ENCODE data around the gene SNX4.
"Not testable (repeated sequence)": the region's sequence is repeated elsewhere in the genome, so short reads cannot be mapped to it uniquely, and the experiment has no call there.

SNX4 gene

GRCh38 chr3:125519678-125520562 lies at the start of gene SNX4:
Gene SNX4, minus strand, starts transcription at chr3:125520202. Its CDS starts 30 bp downstream, at chr3:125520172.
- Mint-ChIP-seq H3K27me3 (no peaks in the 10 kb centered on the region), H3K4me3 (peak within 1 kb of the TSS; percentile 91 to 93), H3K4me1 (peaks cover 39% of the 10 kb centered on the region), H3K9me3 (no peaks in the 10 kb centered on the region), H3K27ac (peak within 1 kb of the TSS; percentile 94 to 98)
- DNase-seq (peak; percentile 81 to 86), ATAC-seq (peak; percentile 98)

GRCh38 chr3:125556314-125556713 lies 36.3 kb upstream of the SNX4 start:
- H3K9me3 Mint-ChIP-seq: no peaks in the 10 kb centered on the region
- peaks cover 10% of the 10 kb centered on the region for H3K4me1 Mint-ChIP-seq
- no peak overlapping the region for H3K4me3 Mint-ChIP-seq
- no peak for DNase-seq
- H3K27ac Mint-ChIP-seq: no peak overlapping the region
- ATAC-seq: no peak
- H3K27me3 Mint-ChIP-seq: no peaks in the 10 kb centered on the region

- Mint-ChIP-seq H3K9me3 (no peaks in the 10 kb centered on the region), H3K27ac (no peak overlapping the region), H3K4me1 (peaks cover 16% of the 10 kb centered on the region), H3K4me3 (no peak overlapping the region), H3K27me3 (no peaks in the 10 kb centered on the region)
- ATAC-seq (no peak), DNase-seq (no peak)
Observed at GRCh38 chr3:125552401-125552800, 32.4 kb upstream of the SNX4 start.

- no peak overlapping the region for H3K4me3 Mint-ChIP-seq
- H3K27me3 Mint-ChIP-seq: no peaks in the 10 kb centered on the region
- ATAC-seq (no peak), DNase-seq (no peak)
- H3K9me3 Mint-ChIP-seq: no peaks in the 10 kb centered on the region
- H3K27ac Mint-ChIP-seq: no peak overlapping the region
- no peaks in the 10 kb centered on the region for H3K4me1 Mint-ChIP-seq
Observed at GRCh38 chr3:125528920-125529319, 8.9 kb upstream of the SNX4 start.

- no peak overlapping the region for H3K4me3 Mint-ChIP-seq
Observed at GRCh38 chr3:125525153-125525552, 5.2 kb upstream of the SNX4 start.

GRCh38 chr3:125520563-125520919 lies 539 bp upstream of the SNX4 start:
- Mint-ChIP-seq H3K4me1 (peaks cover 39% of the 10 kb centered on the region), H3K4me3 (peak overlapping the region; percentile 91 to 93), H3K27ac (peak overlapping the region; percentile 94 to 98)
- DNase-seq, H3K9me3 Mint-ChIP-seq, ATAC-seq, H3K27me3 Mint-ChIP-seq: not testable (repeated sequence)

More at GRCh38 chr3:125525153-125525552, 5.2 kb upstream of the SNX4 start:
- H3K27ac Mint-ChIP-seq: no peak overlapping the region
- H3K27me3 Mint-ChIP-seq: no peaks in the 10 kb centered on the region
- H3K9me3 Mint-ChIP-seq: no peaks in the 10 kb centered on the region
- DNase-seq (no peak), ATAC-seq (no peak)
- no peaks in the 10 kb centered on the region for H3K4me1 Mint-ChIP-seq

- Mint-ChIP-seq H3K4me3 (no peak overlapping the region), H3K27me3 (no peaks in the 10 kb centered on the region), H3K27ac (peak overlapping the region in 1 of 2 donors; percentile 63), H3K4me1 (peaks cover 62% of the 10 kb centered on the region), H3K9me3 (no peaks in the 10 kb centered on the region)
- ATAC-seq: no peak
- DNase-seq: no peak
Observed at GRCh38 chr3:125515421-125515820, 4.6 kb downstream of the SNX4 start.

- ATAC-seq (no peak), DNase-seq (no peak)
- no peaks in the 10 kb centered on the region for H3K27me3 Mint-ChIP-seq
- H3K9me3 Mint-ChIP-seq: peaks cover 0 to 4% of the 10 kb centered on the region in 2 donors
- no peak overlapping the region for H3K4me3 Mint-ChIP-seq
- H3K27ac Mint-ChIP-seq: no peak overlapping the region
- peaks cover 51% of the 10 kb centered on the region for H3K4me1 Mint-ChIP-seq
Observed at GRCh38 chr3:125513490-125514115, 6.4 kb downstream of the SNX4 start.

GRCh38 chr3:125512135-125512920 lies 7.7 kb downstream of the SNX4 start:
- peaks cover 40% of the 10 kb centered on the region for H3K4me1 Mint-ChIP-seq
- H3K27ac Mint-ChIP-seq: no peak overlapping the region
- peak overlapping the region; percentile 1 to 6 for H3K4me3 Mint-ChIP-seq
- H3K27me3 Mint-ChIP-seq: no peaks in the 10 kb centered on the region
- ATAC-seq (peak; percentile 95), DNase-seq (peak in 1 of 2 donors; percentile 19)
- peaks cover 0 to 6% of the 10 kb centered on the region in 2 donors for H3K9me3 Mint-ChIP-seq

- ATAC-seq (no peak), DNase-seq (no peak)
- Mint-ChIP-seq H3K9me3 (peaks cover 0 to 11% of the 10 kb centered on the region in 2 donors), H3K27me3 (no peaks in the 10 kb centered on the region), H3K4me3 (peak overlapping the region; percentile 7 to 43), H3K27ac (peak overlapping the region; percentile 3 to 60), H3K4me1 (peaks cover 32% of the 10 kb centered on the region)
Observed at GRCh38 chr3:125511420-125512118, 8.4 kb downstream of the SNX4 start.

GRCh38 chr3:125507128-125507527 lies 12.9 kb downstream of the SNX4 start:
- H3K9me3 Mint-ChIP-seq: peaks cover 0 to 11% of the 10 kb centered on the region in 2 donors
- peaks cover 14% of the 10 kb centered on the region for H3K4me1 Mint-ChIP-seq
- no peak for DNase-seq
- no peaks in the 10 kb centered on the region for H3K27me3 Mint-ChIP-seq
- no peak overlapping the region for H3K4me3 Mint-ChIP-seq
- no peak for ATAC-seq
- peak overlapping the region in 1 of 2 donors; percentile 19 for H3K27ac Mint-ChIP-seq

GRCh38 chr3:125498630-125499029 lies 21.4 kb downstream of the SNX4 start:
- ATAC-seq (no peak), DNase-seq (no peak)
- Mint-ChIP-seq H3K4me1 (no peaks in the 10 kb centered on the region), H3K27me3 (no peaks in the 10 kb centered on the region), H3K27ac (no peak overlapping the region), H3K9me3 (no peaks in the 10 kb centered on the region), H3K4me3 (no peak overlapping the region)

GRCh38 chr3:125496701-125497100 lies 23.3 kb downstream of the SNX4 start:
- Mint-ChIP-seq H3K4me3 (no peak overlapping the region), H3K9me3 (no peaks in the 10 kb centered on the region), H3K27ac (no peak overlapping the region), H3K4me1 (no peaks in the 10 kb centered on the region), H3K27me3 (no peaks in the 10 kb centered on the region)
- DNase-seq (no peak), ATAC-seq (no peak)

GRCh38 chr3:125482406-125482805 lies 37.6 kb downstream of the SNX4 start:
- no peak overlapping the region for H3K27ac Mint-ChIP-seq
- H3K27me3 Mint-ChIP-seq: no peaks in the 10 kb centered on the region
- no peak overlapping the region for H3K4me3 Mint-ChIP-seq
- H3K9me3 Mint-ChIP-seq: no peaks in the 10 kb centered on the region
- DNase-seq (no peak), ATAC-seq (no peak)
- no peaks in the 10 kb centered on the region for H3K4me1 Mint-ChIP-seq

GRCh38 chr3:125481786-125482185 lies 38.2 kb downstream of the SNX4 start:
- DNase-seq (no peak), ATAC-seq (no peak)
- Mint-ChIP-seq H3K9me3 (no peaks in the 10 kb centered on the region), H3K27ac (no peak overlapping the region), H3K4me1 (no peaks in the 10 kb centered on the region), H3K4me3 (no peak overlapping the region), H3K27me3 (no peaks in the 10 kb centered on the region)

All from stimulated activated naive CD8-positive, alpha-beta T cell treated with anti-CD3 and anti-CD28 coated beads, Interleukin-15, amount 100 ng/mL, for 72 hours (primary cell).